Right cardiac atrium (tissue), 5 donors: ENCODE results near the gene PKN2. TPM values are rescaled to one million over a fixed set of nuclear protein-coding genes. Genes with fewer than 3 reads are reported as not detected.
"Not testable (repeated sequence)": the region's sequence is repeated elsewhere in the genome, so short reads cannot be mapped to it uniquely, and the experiment has no call there.

Experiments
- ATAC-seq, 2 donors: fragments of 200-7000 bp; cut with Tn5 transposase; one replicate each; pipeline versions ENCODE4 v1.8.0 to v1.9.1; 2020; ENCODE audit warnings: moderate library complexity in 2 of 2, mild to moderate bottlenecking in 1 of 2
- DNase-seq, 3 donors: peaks; one replicate each; pipeline ENCODE4 v3.0.0-alpha.2; 2020
- H3K27ac ChIP-seq: one replicate; pipeline ENCODE4 v1.5.1; 2013; ENCODE audit warnings: mild to moderate bottlenecking, low read length, control low read depth, moderate library complexity
- H3K27me3 ChIP-seq: one replicate; pipeline ENCODE4 v1.6.1; 2013; ENCODE audit not compliant: control insufficient read depth, insufficient read depth
- H3K4me1 ChIP-seq: one replicate; pipeline ENCODE4 v1.6.1; 2013; ENCODE audit warnings: low read length; ENCODE audit not compliant: control insufficient read depth, insufficient read depth
- H3K4me3 ChIP-seq: one replicate; pipeline ENCODE4 v1.5.1; 2013; ENCODE audit warnings: low read length, control low read depth
- H3K9me3 ChIP-seq: one replicate; pipeline ENCODE4 v1.6.1; 2013; ENCODE audit warnings: low read length; ENCODE audit not compliant: control insufficient read depth
- WGBS: extraction: QIAGEN DNeasy Blood & Tissue Kit; methylation state at CpG from one replicate; pipeline ENCODE4 v1.1.7; 2013; 5-methylcytosine and 5-hydroxymethylcytosine counted together
- intact Hi-C, 4 donors: fragments of 100-400 bp; cut with DNase I; formaldehyde crosslinking; loops; one replicate each; pipeline versions ENCODE4 v1.11.0 to v1.14.0; 2022 to 2023
- polyA plus RNA-seq: library from polyadenylated mRNA; stranded (reverse); fragments of 200-250 nt; gene quantifications from one replicate; pipeline ENCODE4 v1.2.3, GENCODE V29; 2013
- total RNA-seq, 4 donors: library from RNA; stranded (reverse); fragmentation: NEBNext Ultra II Directional; extraction: Animal tissue kit (Norgen Biotek cat#: 25700); gene quantifications; one replicate each; pipeline ENCODE4 v1.2.1, GENCODE V29; 2021
- donor health status: healthy with polysubstance abuse.
- donor health status: DM: no; HTN: yes; CAD: no.
- donor health status: DM: no; HTN: no; CAD: no.
- donor health status: DM: no; HTN: yes; CAD: no; lungs with severe emphysema.
- donor health status: DM: yes; HTN: yes; CAD: no.

PKN2 gene
- total and polyA plus RNA-seq, 5 donors: 9.8 to 33.8 (median 30.6) TPM

DNA sequence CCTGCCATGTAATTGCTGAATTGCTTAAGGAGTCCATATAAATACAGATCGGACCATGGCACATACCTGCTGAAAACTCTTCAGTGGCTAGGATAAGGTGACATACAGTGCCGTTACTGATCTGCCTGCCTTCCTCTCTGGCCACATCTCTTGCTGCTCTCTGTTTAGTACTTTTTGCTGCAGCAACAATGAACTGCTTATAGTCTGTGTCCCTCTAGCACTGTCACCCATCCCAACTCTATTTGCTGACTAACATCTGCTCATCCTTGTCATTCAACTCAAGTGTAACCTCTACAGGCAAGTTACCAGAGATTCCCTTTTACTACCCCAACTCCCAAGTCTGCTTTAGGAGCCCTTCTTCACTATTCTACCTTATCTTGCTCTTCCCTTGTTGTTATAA, 141.6 kb downstream of the PKN2 start:
- Histone ChIP-seq H3K4me1 (no peaks in the 10 kb centered on the region), H3K4me3 (no peak overlapping the region), H3K9me3 (no peaks in the 10 kb centered on the region), H3K27me3 (no peaks in the 10 kb centered on the region), H3K27ac (no peak overlapping the region)
- intact Hi-C loops: no loop called here
- DNase-seq (no peak), ATAC-seq (no peak)
- 95% methylated on average over 2 of the region's 2 CpGs for WGBS

DNA sequence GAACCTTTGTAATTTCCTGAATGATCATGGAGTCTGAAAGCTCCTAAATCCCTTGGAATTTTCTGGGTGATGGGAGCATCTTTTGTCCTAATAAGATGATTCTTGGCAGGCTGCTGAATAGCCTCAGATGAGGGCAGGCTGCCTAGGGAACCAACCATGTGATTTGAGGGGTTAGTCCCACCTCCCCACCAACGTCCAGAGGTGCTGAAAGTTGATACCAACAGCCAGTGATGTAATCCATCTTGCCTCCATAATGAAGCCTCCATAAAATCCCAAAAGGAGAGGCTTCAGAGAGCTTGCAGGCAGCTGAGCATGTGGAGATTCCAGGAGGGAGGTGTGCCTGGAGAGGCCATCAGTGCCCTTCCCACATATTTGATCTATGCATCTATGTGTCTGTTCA, 163.6 kb downstream of the PKN2 start:
- no peak overlapping the region for H3K4me3 ChIP-seq
- H3K27ac ChIP-seq: no peak overlapping the region
- ATAC-seq (no peak), DNase-seq (no peak)
- H3K27me3 ChIP-seq: no peaks in the 10 kb centered on the region
- H3K9me3 ChIP-seq: no peaks in the 10 kb centered on the region
- intact Hi-C loops: no loop called here
- whole genome bisulfite sequencing: 12% methylated on average over 1 of the region's 1 CpG
- H3K4me1 ChIP-seq: no peaks in the 10 kb centered on the region

- no peak for DNase-seq
- intact Hi-C loops: no loop called here
- no peak for ATAC-seq
- Histone ChIP-seq H3K4me1 (no peaks in the 10 kb centered on the region), H3K27ac (no peak overlapping the region), H3K9me3 (no peaks in the 10 kb centered on the region), H3K4me3 (no peak overlapping the region), H3K27me3 (no peaks in the 10 kb centered on the region)
- 86% methylated on average over 6 of the region's 6 CpGs for WGBS
These were observed 167.4 kb downstream of the PKN2 start for GRCh38 chr1:88851303-88852063.

DNA sequence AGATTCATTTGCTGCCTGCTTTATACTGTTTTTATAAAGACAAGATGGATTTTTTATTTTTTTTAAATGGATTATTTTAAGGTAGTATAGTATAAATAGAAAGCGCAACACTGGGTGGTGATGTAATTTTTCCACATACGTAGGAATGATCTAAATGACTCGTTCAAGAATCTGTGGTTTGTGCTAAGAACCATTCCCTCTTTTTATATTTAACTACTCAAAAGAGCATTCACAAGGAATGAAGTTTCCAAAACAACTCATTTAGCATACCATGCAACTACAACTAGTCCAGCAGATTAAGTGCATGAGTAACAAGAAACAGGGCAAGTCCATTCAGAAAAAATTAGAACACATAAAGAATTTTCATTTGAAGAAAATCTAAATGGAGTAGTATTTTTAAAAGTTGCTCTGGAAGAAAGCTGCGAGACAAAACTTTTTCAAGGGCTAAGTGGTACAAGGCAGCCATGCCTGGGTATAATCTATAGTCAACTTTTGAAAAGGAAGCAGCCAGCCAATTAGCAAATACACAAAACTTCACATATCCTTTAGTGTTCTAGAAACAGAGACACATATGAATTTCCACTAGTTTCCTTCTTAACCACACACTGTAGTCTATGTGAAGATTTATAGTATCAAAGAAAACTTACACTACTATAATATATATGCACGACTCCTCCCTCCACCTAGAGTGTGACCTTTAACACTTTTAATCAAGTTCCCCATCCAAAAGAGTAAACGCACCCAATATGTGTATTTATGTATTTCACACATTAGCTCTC, 183.9 kb downstream of the PKN2 start:
- ATAC-seq (no peak), DNase-seq (no peak)
- Histone ChIP-seq H3K27me3 (no peaks in the 10 kb centered on the region), H3K27ac (no peak overlapping the region), H3K4me3 (no peak overlapping the region), H3K9me3 (no peaks in the 10 kb centered on the region), H3K4me1 (peaks cover 2% of the 10 kb centered on the region)
- intact Hi-C loops: no loop called here
- 74% methylated on average over 6 of the region's 6 CpGs for WGBS

DNA sequence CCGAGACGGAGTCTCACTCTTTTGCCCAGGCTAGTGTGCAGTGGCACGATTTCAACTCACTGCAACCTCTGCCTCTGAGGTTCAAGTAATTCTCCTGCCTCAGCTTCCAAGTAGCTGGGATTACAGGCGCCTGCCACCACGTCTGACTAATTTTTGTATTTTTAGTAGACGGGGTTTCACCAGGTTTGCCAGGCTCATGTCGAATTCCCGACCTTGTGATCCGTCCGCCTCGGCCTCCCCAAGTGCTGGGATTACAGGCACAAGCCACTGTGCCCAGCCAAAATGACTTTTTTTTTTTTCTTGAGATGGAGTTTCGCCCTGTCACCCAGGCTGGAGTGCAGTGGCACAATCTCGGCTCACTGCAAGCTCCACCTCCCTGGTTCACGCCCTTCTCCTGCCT, 185.6 kb downstream of the PKN2 start:
- ATAC-seq, H3K9me3 ChIP-seq, H3K27me3 ChIP-seq, DNase-seq, H3K4me3 ChIP-seq, H3K4me1 ChIP-seq, H3K27ac ChIP-seq: not testable (repeated sequence)
- WGBS: 96% methylated on average over 14 of the region's 14 CpGs
- intact Hi-C loops: loop anchor here in 2 of 4 donors (10.0 kb wide), 1 partner anchor 215 kb away; no protein-coding TSS in a partner anchor

DNA sequence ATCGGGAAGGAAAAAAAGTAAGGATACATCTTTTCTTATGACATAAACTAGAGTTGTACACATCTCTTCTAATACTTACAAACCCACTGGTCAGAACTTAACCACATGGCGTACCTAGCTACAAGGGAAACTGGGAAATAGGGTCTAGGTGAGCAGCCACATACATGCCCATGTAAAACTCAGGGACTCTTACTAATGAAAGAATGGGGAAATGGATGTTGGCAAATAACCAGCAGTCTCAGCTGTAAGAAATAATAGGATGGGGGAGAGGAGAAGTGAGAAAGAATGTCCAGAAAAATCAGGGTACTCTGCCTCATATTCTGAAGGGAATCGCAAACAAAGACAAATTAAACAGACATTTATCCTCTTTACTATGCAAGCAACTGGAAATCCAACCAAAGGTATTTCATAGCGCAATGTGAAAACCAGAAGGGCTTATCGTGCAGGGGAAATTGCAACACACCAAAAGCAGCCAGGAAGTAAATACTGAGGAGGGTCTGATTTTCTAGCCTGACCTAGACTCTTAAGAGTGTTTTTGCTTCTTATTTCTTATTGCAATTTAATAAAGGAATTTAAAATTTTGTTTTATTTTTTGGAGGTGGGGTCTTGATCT, 189.8 kb downstream of the PKN2 start:
- no peaks in the 10 kb centered on the region for H3K9me3 ChIP-seq
- 49% methylated on average over 5 of the region's 5 CpGs for WGBS
- H3K4me3 ChIP-seq: no peak overlapping the region
- no peaks in the 10 kb centered on the region for H3K27me3 ChIP-seq
- no peaks in the 10 kb centered on the region for H3K4me1 ChIP-seq
- DNase-seq: no peak
- peak; percentile 56 to 59 for ATAC-seq
- no peak overlapping the region for H3K27ac ChIP-seq
- intact Hi-C loops: loop anchor here in 2 of 4 donors (10.0 kb wide), 1 partner anchor 219 kb away; no protein-coding TSS in a partner anchor

DNA sequence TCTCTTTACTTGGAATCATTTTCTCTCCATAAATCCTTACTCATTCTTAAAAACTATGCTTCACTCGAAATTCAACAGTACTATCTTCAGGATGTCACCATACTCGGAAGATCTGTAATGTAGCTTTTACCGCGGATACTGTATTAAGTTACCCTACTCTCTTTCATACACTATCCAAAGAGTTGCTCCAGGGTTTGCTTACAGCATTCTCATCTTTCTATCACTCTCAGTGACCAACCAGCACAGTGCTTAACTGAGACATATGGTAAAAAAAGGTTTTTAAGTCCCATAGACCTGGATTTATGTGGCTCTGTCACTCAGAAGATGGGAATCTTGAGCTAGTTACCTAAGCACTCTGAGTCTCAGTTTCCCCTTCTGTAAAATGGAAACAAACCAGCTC, 191.5 kb downstream of the PKN2 start:
- WGBS: 81% methylated on average over 4 of the region's 4 CpGs
- ATAC-seq (no peak), DNase-seq (no peak)
- Histone ChIP-seq H3K27ac (no peak overlapping the region), H3K9me3 (no peaks in the 10 kb centered on the region), H3K27me3 (no peaks in the 10 kb centered on the region), H3K4me1 (no peaks in the 10 kb centered on the region), H3K4me3 (no peak overlapping the region)
- intact Hi-C loops: loop anchor here in 2 of 4 donors (10.0 kb wide), 1 partner anchor 221 kb away; no protein-coding TSS in a partner anchor

DNA sequence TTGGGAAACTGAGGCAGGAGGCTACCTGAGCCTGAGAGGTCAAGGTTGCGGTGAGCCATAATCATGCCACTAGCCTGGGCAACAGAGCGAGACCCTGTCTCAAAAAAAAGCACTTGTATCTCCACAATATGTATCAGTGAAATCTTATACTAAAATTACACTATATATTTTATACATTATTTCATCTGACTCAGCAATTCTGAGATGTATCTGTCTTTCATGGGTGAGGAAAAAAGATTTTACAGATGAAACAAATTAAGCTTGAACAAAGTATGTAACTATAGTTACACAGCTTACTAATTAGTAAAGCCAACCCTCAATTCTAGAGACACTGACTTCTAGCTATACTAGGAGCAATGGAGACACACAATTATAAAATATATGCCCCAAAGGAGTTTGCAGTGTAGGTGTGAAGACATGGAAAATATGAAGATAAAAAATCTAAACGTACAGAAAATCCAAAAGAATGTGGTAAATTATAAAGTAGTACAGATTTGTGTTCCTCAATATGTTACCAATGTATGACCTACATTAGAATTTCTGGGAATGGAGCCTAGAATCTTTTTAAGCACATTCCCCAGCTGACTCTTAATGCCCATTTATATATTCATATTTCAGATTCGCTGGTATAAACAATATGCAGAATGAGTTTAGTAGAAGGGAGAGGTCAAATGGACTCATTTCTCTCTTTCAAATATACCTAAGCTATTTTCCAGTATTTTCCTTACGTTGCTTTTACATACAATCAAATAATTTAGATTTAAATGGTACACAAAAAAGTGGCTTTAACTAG, 192.7 kb downstream of the PKN2 start:
- intact Hi-C loops: loop anchor here in 2 of 4 donors (10.0 kb wide), 1 partner anchor 222 kb away; no protein-coding TSS in a partner anchor
- WGBS: 68% methylated on average over 5 of the region's 5 CpGs
- no peak for DNase-seq
- no peak overlapping the region for H3K4me3 ChIP-seq
- H3K9me3 ChIP-seq: no peaks in the 10 kb centered on the region
- no peaks in the 10 kb centered on the region for H3K4me1 ChIP-seq
- H3K27ac ChIP-seq: no peak overlapping the region
- H3K27me3 ChIP-seq: no peaks in the 10 kb centered on the region
- no peak for ATAC-seq

GRCh38 chr1:88877382-88877825, 193.3 kb downstream of the PKN2 start:
- 38% methylated on average over 6 of the region's 6 CpGs for WGBS
- ATAC-seq: no peak
- H3K9me3 ChIP-seq: no peaks in the 10 kb centered on the region
- no peak overlapping the region for H3K27ac ChIP-seq
- DNase-seq: no peak
- no peaks in the 10 kb centered on the region for H3K4me1 ChIP-seq
- intact Hi-C loops: loop anchor here in 2 of 4 donors (10.0 kb wide), 1 partner anchor 223 kb away; no protein-coding TSS in a partner anchor
- H3K27me3 ChIP-seq: no peaks in the 10 kb centered on the region
- no peak overlapping the region for H3K4me3 ChIP-seq

DNA sequence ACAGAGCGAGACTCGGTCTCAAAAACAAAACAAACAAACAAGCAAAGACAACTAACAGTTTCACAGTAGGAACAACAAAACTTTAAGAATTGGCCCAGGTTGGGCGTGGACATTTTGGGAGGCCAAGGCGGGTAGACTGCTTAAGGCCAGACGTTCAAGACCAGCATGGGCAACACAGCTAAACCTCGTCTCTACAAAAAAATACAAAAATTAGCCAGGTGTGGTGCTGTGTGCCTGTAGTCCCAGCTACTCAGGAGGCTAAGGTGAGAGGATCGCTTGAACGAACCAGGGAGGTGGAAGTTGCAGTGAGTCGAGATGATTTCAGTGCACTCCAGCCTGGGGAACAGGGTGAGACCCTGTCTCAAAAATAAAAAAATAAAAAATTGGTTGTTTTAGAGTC, 193.8 kb downstream of the PKN2 start:
- Histone ChIP-seq H3K4me3 (no peak overlapping the region), H3K4me1 (no peaks in the 10 kb centered on the region), H3K9me3 (no peaks in the 10 kb centered on the region), H3K27ac (no peak overlapping the region), H3K27me3 (no peaks in the 10 kb centered on the region)
- WGBS: 78% methylated on average over 9 of the region's 9 CpGs
- no peak for DNase-seq
- ATAC-seq: no peak
- intact Hi-C loops: loop anchor here in 2 of 4 donors (10.0 kb wide), 1 partner anchor 223 kb away; no protein-coding TSS in a partner anchor
